ENCODE measurements around the gene BCAT1. TPM values are rescaled to one million over a fixed set of nuclear protein-coding genes. Genes with fewer than 3 reads are reported as not detected.
"Not testable (repeated sequence)": the region's sequence is repeated elsewhere in the genome, so short reads cannot be mapped to it uniquely, and the experiment has no call there.

Gene BCAT1
- total RNA-seq, 2 experiments from 2014 or later = 11.6 to 15.8 TPM

DNA sequence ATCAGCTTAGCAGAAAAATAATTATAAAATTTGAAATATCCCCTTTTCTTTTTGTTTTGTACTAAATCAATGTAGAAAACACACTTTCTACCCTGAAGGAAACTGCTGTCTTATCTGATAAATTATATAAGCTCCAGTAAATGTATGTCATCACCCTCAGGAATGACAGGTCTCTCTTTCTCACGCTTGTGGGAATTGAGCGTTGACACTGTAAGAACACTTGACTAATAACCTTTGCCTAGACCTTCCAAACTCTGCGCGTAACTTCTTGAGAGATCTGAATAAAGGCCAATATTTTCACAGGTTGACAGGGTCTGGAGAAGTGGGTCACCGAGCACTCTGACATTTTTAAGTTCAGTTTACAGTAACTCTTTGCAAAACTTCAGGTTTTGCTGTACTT, 138.5 kb downstream of the BCAT1 start:
- H3K27ac Mint-ChIP-seq = no peak overlapping the region
- peaks cover 7% of the 10 kb centered on the region for H3K4me1 Mint-ChIP-seq
- ATAC-seq (ENCODE audit: low read depth) = no peak
- no peaks in the 10 kb centered on the region for H3K27me3 Mint-ChIP-seq
- no peak overlapping the region for H3K4me3 Mint-ChIP-seq
- POLR2A ChIA-PET = no interaction called here
- no peak for DNase-seq
- peaks cover 3% of the 10 kb centered on the region for H3K9me3 Mint-ChIP-seq
- peaks cover 15% of the 10 kb centered on the region for H3K36me3 Mint-ChIP-seq

DNA sequence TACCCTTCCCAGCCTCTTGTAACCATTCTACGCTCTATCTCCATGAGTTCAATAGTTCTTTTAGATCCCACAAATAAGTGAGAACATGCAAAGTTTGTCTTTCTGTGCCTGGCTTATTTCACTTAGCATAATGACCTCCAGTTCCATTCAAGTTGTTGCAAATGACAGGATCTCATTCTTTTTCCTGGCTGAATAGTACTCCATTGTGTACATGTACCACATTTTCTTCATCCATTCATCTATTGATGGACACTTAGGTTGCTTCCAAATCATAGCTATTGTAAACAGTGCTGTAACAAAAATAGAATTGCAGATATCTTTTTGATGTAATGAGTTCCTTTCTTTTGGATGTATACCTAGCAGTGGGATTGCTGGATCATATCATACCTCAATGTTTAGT, 139.6 kb downstream of the BCAT1 start:
- H3K27me3 Mint-ChIP-seq; H3K9me3 Mint-ChIP-seq; ATAC-seq (ENCODE audit: low read depth); DNase-seq; H3K27ac Mint-ChIP-seq; H3K4me1 Mint-ChIP-seq; H3K4me3 Mint-ChIP-seq: not testable (repeated sequence)
- peaks cover 18% of the 10 kb centered on the region for H3K36me3 Mint-ChIP-seq
- POLR2A ChIA-PET = interaction anchor here (0.6 kb wide), 1 partner anchor 29 kb away, joined by 3 read pairs; no protein-coding TSS in a partner anchor

DNA sequence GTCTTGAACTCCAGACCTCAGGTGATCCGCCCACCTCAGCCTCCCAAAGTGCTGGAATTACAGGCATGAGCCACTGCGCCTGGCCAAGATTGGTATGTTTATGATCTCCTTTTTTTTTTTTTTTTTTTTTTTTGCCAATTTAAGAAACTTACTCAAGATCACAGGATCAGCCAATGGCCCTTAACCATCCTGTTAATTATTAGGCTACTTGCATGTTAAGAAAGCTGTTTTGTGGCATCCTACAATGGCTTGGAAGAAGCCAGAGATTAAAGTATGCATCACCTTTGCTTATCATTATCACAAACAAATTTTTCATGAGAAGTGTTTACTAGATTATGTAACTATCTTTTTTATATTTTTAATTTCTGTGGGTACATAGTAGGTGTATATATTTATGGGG, 140.2 kb downstream of the BCAT1 start:
- ATAC-seq (ENCODE audit: low read depth) = no peak
- peaks cover under 1% of the 10 kb centered on the region for H3K4me1 Mint-ChIP-seq
- DNase-seq = no peak
- POLR2A ChIA-PET = interaction anchor here (0.6 kb wide), 1 partner anchor 30 kb away, joined by 3 read pairs; no protein-coding TSS in a partner anchor
- peaks cover 2% of the 10 kb centered on the region for H3K27me3 Mint-ChIP-seq
- peaks cover 7% of the 10 kb centered on the region for H3K9me3 Mint-ChIP-seq
- H3K36me3 Mint-ChIP-seq = peaks cover 13% of the 10 kb centered on the region
- H3K27ac Mint-ChIP-seq = no peak overlapping the region
- H3K4me3 Mint-ChIP-seq = no peak overlapping the region

DNA sequence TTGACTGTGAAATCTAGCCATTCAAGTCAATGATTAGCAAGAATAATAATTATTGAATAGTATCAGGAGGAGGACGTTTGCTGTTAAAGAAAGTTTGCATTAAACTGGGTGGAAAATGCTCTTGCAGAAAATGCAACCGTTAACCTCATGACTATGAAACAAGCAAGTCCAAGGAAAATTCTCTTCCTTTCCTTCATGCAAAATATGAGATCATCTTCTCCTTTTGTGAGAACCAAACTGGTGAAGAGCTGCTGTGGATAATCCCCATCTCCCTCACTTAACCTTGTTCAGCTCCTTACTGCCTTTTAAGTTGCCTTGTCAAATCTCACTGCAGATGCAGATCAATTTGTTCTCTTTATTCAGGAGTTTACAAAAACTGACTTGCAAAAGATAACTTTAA, 142.5 kb downstream of the BCAT1 start:
- DNase-seq = no peak
- Mint-ChIP-seq H3K9me3 (peaks cover 13% of the 10 kb centered on the region), H3K4me1 (peaks cover 7% of the 10 kb centered on the region), H3K4me3 (no peak overlapping the region), H3K27me3 (peaks cover 2% of the 10 kb centered on the region), H3K27ac (no peak overlapping the region), H3K36me3 (peaks cover 11% of the 10 kb centered on the region)
- ATAC-seq (ENCODE audit: low read depth) = no peak
- POLR2A ChIA-PET = no interaction called here

DNA sequence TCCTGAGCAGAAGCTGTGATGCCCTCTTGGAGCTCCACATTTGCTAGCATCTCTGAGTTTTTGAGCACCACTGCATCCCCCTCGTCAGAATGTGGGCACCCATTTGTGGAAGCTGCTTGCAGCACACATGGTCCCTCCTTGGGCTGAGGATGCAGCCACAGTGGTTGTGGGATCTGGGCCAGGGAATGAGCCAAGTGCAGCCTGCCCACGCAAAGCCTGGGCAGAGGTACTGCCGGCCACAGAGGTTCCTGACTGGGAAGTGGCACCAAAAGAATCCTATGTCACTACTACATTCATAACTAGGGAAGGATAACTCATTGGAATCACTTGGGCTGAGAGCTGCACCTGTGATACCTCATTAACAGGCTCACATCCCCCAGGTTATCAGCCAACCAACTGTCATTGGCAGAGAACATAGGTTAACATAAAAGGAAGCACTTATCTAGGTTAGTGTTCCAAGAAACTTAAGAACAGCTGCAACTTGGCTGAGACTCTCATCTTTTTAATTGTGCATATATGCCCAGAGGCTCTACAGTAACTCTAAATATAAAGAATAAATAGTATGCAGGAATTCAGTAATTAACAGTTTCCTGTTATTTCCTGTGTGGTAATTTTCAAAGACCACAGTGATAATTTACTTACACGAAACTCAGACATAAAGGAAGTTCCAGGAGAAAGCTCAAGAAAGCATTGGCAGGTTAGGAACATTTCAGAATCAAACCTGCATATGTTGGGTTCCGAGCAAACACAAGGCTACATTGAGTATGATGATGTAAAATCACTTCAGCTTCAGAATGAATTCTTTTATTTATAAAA, 145.3 kb downstream of the BCAT1 start:
- no peak overlapping the region for H3K27ac Mint-ChIP-seq
- DNase-seq = no peak
- peaks cover 7% of the 10 kb centered on the region for H3K4me1 Mint-ChIP-seq
- no peak for ATAC-seq (ENCODE audit: low read depth)
- no peak overlapping the region for H3K4me3 Mint-ChIP-seq
- POLR2A ChIA-PET = no interaction called here
- H3K9me3 Mint-ChIP-seq = peaks cover 13% of the 10 kb centered on the region
- H3K27me3 Mint-ChIP-seq = peaks cover 2% of the 10 kb centered on the region
- H3K36me3 Mint-ChIP-seq = peaks cover 10% of the 10 kb centered on the region

DNA sequence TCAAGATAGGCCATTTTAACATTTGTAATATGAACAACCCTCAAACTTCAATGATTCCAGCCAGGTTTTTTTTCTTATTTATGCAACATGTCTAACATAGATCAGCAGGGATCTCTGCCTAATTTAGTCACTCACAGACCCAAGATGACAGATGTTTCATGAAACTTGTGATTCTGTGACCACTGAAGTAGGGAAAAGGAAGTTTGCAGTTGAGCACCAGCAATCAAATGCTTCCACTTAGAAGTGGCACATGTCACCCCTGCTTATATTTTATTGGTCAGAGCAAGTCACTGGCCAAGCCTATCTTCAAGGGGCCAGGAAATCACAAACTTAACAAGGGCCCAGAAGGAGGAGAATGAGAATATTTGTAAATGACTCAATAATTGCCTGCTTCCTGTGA, 150.6 kb downstream of the BCAT1 start:
- POLR2A ChIA-PET = no interaction called here
- peaks cover 12% of the 10 kb centered on the region for H3K4me1 Mint-ChIP-seq
- H3K4me3 Mint-ChIP-seq = no peak overlapping the region
- H3K27ac Mint-ChIP-seq = no peak overlapping the region
- H3K27me3 Mint-ChIP-seq = no peaks in the 10 kb centered on the region
- H3K9me3 Mint-ChIP-seq = peaks cover 9% of the 10 kb centered on the region
- peaks cover 4% of the 10 kb centered on the region for H3K36me3 Mint-ChIP-seq
- DNase-seq = no peak
- ATAC-seq (ENCODE audit: low read depth) = no peak

DNA sequence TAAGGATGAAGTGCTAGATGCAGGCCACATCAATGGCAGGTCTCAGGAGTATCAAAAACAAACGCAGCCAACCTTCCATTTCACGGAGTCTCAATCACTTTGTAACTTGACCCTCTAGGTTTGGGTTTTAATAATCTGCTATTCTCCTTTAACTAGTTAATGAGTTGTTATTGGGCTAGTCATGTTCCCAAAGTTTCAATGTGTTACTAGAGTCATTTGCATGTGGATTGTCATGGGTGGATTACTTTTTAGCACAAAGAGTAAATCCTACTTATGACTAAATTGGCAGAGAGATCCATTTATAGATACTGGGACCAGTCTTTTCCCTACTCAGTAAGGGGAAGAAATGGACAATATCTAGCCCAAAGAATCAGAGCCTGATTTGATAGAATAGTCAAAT, 151.0 kb downstream of the BCAT1 start:
- DNase-seq = no peak
- Mint-ChIP-seq H3K27me3 (no peaks in the 10 kb centered on the region), H3K4me3 (no peak overlapping the region), H3K27ac (no peak overlapping the region), H3K9me3 (peaks cover 7% of the 10 kb centered on the region), H3K4me1 (peaks cover 9% of the 10 kb centered on the region), H3K36me3 (peaks cover 1% of the 10 kb centered on the region)
- no peak for ATAC-seq (ENCODE audit: low read depth)
- POLR2A ChIA-PET = no interaction called here

DNA sequence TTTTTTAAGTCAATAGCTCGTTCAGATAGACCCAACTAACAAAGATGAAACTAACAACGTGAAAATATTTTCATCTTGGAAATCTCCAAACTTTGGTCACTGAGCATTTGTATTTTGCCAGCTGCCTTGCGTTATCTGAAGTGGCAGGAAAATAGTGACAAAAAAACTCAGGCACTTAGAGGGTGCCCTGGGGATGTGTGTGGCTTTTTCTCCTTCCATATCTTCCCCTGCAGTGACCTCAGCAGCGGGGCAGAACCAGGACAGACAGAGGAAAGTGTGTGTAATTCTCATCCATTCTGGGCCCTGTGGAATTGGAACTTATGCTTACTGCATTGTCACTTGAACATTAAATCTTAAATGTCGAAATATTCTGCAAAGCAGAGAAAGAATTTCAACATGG, 152.0 kb downstream of the BCAT1 start:
- Mint-ChIP-seq H3K27ac (no peak overlapping the region), H3K9me3 (peaks cover 4% of the 10 kb centered on the region), H3K27me3 (no peaks in the 10 kb centered on the region), H3K4me1 (peaks cover 9% of the 10 kb centered on the region), H3K4me3 (peak overlapping the region; percentile 31), H3K36me3 (no peaks in the 10 kb centered on the region)
- DNase-seq (no peak), ATAC-seq (ENCODE audit: low read depth) (no peak)
- POLR2A ChIA-PET = no interaction called here

DNA sequence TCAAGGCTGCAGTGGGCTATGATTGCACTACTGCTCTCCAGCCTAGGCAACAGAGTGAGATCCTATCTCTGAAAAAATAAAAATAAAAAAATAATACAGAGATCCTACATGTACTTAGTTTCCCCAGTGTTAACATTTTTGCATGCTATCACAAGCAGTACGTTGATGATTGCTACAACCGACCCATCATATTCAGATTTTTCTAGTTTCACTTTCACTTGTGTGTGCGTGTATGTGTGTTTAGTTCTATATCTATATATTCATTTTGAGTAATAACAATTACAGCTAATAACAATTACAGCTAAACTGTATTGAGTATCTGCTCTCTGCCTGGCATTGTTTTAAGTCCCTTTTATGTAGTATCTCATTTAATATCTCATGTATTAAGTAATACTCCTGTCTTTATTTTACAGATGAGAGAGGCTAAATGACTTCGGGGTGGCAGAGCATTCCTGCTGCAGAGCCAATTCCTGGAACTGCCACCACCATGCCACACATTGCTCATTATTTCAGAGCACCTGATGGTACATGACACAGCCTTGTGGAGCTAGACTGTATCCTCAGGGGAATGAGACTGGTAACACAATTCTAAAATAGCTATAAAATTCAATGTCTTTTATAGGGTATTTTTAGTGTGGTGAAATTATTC, 153.1 kb downstream of the BCAT1 start:
- DNase-seq = no peak
- no peaks in the 10 kb centered on the region for H3K27me3 Mint-ChIP-seq
- ATAC-seq (ENCODE audit: low read depth) = peak; percentile 76
- peaks cover 3% of the 10 kb centered on the region for H3K9me3 Mint-ChIP-seq
- no peaks in the 10 kb centered on the region for H3K36me3 Mint-ChIP-seq
- POLR2A ChIA-PET = interaction anchor here (0.6 kb wide), 1 partner anchor 410 kb away, joined by 3 read pairs; no protein-coding TSS in a partner anchor
- peak overlapping the region; percentile 85 for H3K27ac Mint-ChIP-seq
- H3K4me3 Mint-ChIP-seq = peak overlapping the region; percentile 82
- peaks cover 13% of the 10 kb centered on the region for H3K4me1 Mint-ChIP-seq

DNA sequence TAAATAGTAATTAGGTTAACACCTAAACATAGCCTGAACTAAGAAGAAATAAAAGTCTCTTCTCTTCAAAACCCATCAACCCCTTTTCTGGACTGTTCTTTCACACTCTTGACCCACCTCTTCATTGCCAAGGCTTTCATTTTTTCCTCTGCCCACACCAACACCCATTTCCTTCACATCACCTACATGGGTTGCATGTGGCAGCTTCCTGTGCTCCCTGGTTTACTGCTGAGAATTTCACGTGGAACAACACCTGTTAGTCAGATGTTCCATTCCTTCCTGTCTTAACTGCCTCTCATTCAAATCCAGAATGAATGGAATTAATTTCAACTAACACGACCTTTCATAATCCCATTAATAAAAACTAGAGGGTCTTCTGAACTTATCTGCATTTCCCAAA, 157.3 kb downstream of the BCAT1 start:
- no peak for DNase-seq
- POLR2A ChIA-PET = no interaction called here
- Mint-ChIP-seq H3K27ac (no peak overlapping the region), H3K4me3 (no peak overlapping the region), H3K9me3 (no peaks in the 10 kb centered on the region), H3K4me1 (peaks cover 13% of the 10 kb centered on the region), H3K36me3 (no peaks in the 10 kb centered on the region), H3K27me3 (peaks cover 9% of the 10 kb centered on the region)
- ATAC-seq (ENCODE audit: low read depth) = no peak

DNA sequence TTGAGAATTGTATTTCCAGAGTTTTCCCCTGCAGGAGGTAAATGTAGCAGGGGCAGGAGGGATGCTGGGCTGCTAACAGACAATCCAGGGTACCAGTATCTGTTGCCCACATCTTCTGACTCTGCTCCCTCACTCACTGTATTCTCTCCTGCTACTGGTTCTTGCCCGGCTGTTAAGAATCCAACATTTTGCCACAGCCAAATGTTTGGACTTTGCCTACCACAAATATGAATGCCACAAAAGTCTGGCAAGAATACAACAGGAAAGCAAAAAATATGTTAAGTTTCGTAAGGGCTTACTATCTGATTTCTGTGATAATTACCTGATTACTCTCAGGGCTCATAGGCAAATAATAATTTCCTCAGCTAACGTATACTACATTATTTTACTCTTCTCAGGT, 160.0 kb downstream of the BCAT1 start:
- Mint-ChIP-seq H3K36me3 (no peaks in the 10 kb centered on the region), H3K27me3 (peaks cover 9% of the 10 kb centered on the region), H3K9me3 (no peaks in the 10 kb centered on the region), H3K4me3 (no peak overlapping the region), H3K27ac (no peak overlapping the region), H3K4me1 (peaks cover 4% of the 10 kb centered on the region)
- POLR2A ChIA-PET = no interaction called here
- ATAC-seq (ENCODE audit: low read depth) (no peak), DNase-seq (no peak)

DNA sequence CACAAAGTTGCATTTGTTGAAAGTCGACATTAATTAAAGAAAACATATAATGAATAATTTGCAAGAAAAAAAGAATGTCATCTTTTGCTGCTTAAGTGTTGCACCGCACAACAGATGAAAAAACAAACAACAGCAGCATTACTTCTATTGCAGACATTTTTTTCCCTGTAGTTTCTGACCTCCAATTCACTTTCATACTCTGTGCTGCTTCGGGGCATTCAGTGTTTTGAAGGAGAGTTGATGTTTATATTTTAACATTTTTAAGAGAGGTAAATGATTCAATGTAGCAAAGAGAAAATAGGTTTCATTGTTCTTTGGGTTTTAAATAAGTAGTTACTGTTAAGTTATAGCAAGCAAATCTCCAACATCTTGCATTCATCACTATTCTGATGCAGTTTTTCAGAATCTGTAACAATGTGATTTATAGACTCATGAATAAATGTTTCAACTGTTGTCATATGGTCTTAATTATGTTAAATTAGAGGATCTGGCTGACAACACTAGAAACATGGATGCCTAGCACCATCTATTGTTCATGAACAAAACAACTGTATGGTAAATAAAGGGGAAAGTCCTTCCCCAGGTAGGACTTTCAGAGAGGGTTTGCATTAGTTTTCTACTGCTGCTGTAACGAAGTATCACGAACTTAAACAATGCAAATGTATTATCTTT, 168.1 kb downstream of the BCAT1 start:
- H3K27ac Mint-ChIP-seq = no peak overlapping the region
- no peaks in the 10 kb centered on the region for H3K36me3 Mint-ChIP-seq
- H3K9me3 Mint-ChIP-seq = no peaks in the 10 kb centered on the region
- no peaks in the 10 kb centered on the region for H3K4me1 Mint-ChIP-seq
- DNase-seq (no peak), ATAC-seq (ENCODE audit: low read depth) (no peak)
- H3K4me3 Mint-ChIP-seq = no peak overlapping the region
- H3K27me3 Mint-ChIP-seq = peaks cover 3% of the 10 kb centered on the region
- POLR2A ChIA-PET = no interaction called here

DNA sequence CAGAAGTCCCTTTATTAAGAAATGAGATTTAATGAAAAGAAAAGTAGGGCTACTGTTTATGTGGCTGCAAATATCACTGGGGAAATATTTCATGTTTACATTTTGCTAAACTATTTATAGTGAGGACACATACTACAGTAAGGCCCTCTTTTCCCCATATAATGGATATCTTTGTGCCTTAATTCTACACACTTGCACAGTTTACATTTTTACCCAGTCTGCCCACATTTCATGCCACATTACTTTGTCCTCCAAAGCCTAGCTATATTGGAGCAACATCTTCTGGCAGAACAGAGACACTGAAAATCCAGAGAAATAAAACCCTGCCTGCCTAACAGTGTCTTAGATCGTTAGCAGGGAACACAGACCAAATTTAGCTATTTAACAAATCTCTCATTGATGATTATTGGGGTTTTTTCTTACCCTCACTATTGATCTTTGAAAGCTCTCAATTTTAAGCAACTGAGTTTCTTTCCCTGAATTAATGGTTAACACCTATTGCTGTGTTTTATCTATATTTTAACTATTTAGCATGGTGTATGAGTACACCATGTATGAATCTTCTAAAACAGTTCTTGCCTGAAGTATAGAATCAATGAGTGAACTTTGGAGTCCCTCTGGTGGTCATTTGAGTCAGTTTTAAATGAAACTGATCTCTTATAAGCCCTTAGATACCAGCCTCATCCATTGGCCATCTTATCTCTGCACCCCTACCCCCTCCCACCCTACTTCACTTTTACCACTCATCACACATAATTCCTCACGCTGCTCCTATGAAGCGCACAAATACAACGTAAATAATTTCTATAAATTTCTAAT, 170.2 kb downstream of the BCAT1 start:
- Mint-ChIP-seq H3K27me3 (peaks cover 3% of the 10 kb centered on the region), H3K27ac (no peak overlapping the region), H3K4me3 (no peak overlapping the region), H3K4me1 (no peaks in the 10 kb centered on the region), H3K9me3 (no peaks in the 10 kb centered on the region), H3K36me3 (no peaks in the 10 kb centered on the region)
- DNase-seq = no peak
- ATAC-seq (ENCODE audit: low read depth) = no peak
- POLR2A ChIA-PET = no interaction called here
